ENCODE measurements around the gene GRAMD2A. TPM values are rescaled to one million over a fixed set of nuclear protein-coding genes. Genes with fewer than 3 reads are reported as not detected.

The GRAMD2A gene
- total and polyA plus RNA-seq, 10 of the 15 experiments (the other 5 are each of a cell fraction or from before 2014, with no cell fraction given), result 0.02 to 0.35 TPM; not detected in 8

DNA sequence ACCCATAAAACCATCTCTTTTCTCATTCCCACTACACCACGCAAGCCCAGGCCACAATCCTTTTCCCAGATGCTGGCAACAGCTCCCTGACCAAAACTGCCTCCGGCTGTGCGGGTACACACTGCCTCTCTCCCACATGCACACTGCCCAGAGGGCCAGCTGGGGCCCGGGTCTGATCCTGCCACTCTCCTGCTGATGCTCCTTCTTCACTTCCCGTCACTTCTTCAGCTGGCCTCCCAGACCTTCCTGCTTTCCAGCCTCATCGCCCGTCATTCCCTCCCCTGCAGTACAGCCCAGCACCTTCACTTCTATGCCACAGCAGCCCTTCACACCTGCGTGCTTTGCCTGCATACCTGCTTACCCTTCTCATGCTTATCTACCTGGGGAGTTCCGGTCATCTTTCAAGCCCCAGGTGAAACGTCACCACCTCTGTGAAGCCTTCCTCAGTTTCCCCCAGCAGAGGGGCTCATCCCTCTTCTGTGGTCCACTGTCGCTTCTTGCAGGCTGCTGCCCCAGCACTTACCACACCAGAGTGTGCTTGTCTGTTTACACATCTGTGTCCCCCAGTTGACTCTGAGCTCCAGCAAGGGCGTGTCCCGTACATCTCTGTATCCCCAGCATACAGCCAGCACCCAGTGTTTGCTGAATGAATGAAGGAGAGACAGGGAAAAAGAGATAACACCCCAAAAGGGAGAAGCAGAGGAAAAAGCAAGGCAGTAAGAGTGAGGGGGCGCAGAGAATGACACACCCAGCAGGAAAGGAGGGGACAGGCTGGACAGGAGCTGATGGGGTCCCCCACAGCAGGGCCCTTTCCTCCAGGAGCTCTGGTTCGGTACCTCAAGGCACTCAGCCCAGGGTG is 22.2 kb downstream of the GRAMD2A start:
- ChIA-PET SMC1A (ENCODE audit: uncharacterized antibody, unreplicated experiment) (no interaction called here), RAD21 (ENCODE audit: unreplicated experiment) (no interaction called here), POLR2A (no interaction called here), CTCF (interaction anchor here (1.0 to 1.7 kb wide), 3 partner anchors 11 to 373 kb away, joined by 3 read pairs; no protein-coding TSS in a partner anchor)
- Histone ChIP-seq H3K4me3 (no peak overlapping the region), H3K4me1 (ENCODE audit: control insufficient read depth, insufficient read depth, low read length) (no peaks in the 10 kb centered on the region; the same call in 1 of the 2 replicates), H3K27me3 (replicated peaks in 1 of 2; ENCODE audit: control insufficient read depth in 2 of 2, insufficient read depth in 2 of 2, low read length in 1 of 2) (no peaks in the 10 kb centered on the region), H3K27ac (ENCODE audit: control insufficient read depth, insufficient read depth) (no peak overlapping the region), H3K36me3 (ENCODE audit: control insufficient read depth in 2 of 2, insufficient read depth in 2 of 2, low read length in 1 of 2) (no peaks in the 10 kb centered on the region), H3K9ac (ENCODE audit: control insufficient read depth, insufficient read depth, low read length) (no peak overlapping the region), H4K20me1 (ENCODE audit: control insufficient read depth, insufficient read depth) (no peaks in the 10 kb centered on the region), H3K9me3 (replicated peaks; ENCODE audit: control insufficient read depth, insufficient read depth, low read length) (no peaks in the 10 kb centered on the region), H3K79me2 (ENCODE audit: control insufficient read depth, insufficient read depth, low read length) (no peaks in the 10 kb centered on the region), H2AFZ (ENCODE audit: control insufficient read depth, low read depth, low read length) (no peak overlapping the region), H3K4me2 (ENCODE audit: control insufficient read depth, insufficient read depth) (no peak overlapping the region)
- TF ChIP-seq, protein P1, sequence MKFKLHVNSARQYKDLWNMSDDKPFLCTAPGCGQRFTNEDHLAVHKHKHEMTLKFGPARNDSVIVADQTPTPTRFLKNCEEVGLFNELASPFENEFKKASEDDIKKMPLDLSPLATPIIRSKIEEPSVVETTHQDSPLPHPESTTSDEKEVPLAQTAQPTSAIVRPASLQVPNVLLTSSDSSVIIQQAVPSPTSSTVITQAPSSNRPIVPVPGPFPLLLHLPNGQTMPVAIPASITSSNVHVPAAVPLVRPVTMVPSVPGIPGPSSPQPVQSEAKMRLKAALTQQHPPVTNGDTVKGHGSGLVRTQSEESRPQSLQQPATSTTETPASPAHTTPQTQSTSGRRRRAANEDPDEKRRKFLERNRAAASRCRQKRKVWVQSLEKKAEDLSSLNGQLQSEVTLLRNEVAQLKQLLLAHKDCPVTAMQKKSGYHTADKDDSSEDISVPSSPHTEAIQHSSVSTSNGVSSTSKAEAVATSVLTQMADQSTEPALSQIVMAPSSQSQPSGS (IDR thresholded peaks at IDR 0.05; ENCODE audit: low read length), result no peak
- TF ChIP-seq, protein P2, sequence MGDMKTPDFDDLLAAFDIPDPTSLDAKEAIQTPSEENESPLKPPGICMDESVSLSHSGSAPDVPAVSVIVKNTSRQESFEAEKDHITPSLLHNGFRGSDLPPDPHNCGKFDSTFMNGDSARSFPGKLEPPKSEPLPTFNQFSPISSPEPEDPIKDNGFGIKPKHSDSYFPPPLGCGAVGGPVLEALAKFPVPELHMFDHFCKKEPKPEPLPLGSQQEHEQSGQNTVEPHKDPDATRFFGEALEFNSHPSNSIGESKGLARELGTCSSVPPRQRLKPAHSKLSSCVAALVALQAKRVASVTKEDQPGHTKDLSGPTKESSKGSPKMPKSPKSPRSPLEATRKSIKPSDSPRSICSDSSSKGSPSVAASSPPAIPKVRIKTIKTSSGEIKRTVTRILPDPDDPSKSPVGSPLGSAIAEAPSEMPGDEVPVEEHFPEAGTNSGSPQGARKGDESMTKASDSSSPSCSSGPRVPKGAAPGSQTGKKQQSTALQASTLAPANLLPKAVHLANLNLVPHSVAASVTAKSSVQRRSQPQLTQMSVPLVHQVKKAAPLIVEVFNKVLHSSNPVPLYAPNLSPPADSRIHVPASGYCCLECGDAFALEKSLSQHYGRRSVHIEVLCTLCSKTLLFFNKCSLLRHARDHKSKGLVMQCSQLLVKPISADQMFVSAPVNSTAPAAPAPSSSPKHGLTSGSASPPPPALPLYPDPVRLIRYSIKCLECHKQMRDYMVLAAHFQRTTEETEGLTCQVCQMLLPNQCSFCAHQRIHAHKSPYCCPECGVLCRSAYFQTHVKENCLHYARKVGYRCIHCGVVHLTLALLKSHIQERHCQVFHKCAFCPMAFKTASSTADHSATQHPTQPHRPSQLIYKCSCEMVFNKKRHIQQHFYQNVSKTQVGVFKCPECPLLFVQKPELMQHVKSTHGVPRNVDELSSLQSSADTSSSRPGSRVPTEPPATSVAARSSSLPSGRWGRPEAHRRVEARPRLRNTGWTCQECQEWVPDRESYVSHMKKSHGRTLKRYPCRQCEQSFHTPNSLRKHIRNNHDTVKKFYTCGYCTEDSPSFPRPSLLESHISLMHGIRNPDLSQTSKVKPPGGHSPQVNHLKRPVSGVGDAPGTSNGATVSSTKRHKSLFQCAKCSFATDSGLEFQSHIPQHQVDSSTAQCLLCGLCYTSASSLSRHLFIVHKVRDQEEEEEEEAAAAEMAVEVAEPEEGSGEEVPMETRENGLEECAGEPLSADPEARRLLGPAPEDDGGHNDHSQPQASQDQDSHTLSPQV (IDR thresholded peaks at IDR 0.05), result no peak
- TF ChIP-seq SMARCA5 (IDR thresholded peaks at IDR 0.05) (no peak), POLR2AphosphoS5 (IDR thresholded peaks at IDR 0.05; ENCODE audit: low read length) (no peak), EP300 (IDR thresholded peaks at IDR 0.05; ENCODE audit: borderline replicate concordance in 1 of 2, control insufficient read depth in 1 of 2, low read depth in 2 of 2, low read length in 2 of 2) (no peak), TAF1 (IDR thresholded peaks at IDR 0.05; ENCODE audit: borderline replicate concordance, low read depth, low read length) (no peak), NBN (IDR thresholded peaks at IDR 0.05) (no peak), NR2F1 (conservative IDR thresholded peaks at IDR 0.05) (no peak), STAT3 (IDR thresholded peaks at IDR 0.05; ENCODE audit: low read depth, low read length) (no peak), MTA3 (IDR thresholded peaks at IDR 0.05; ENCODE audit: borderline replicate concordance, low read length) (no peak), HDGF (IDR thresholded peaks at IDR 0.05) (no peak), TCF7 (IDR thresholded peaks at IDR 0.05; ENCODE audit: borderline replicate concordance) (no peak), YBX1 (IDR thresholded peaks at IDR 0.05) (no peak), TCF12 (IDR thresholded peaks at IDR 0.05; ENCODE audit: low read depth, low read length) (no peak), NFYA (IDR thresholded peaks at IDR 0.05; ENCODE audit: borderline replicate concordance, low read depth, low read length) (no peak), POLR2A (IDR thresholded peaks at IDR 0.05; ENCODE audit: low read depth, low read length) (no peak)
- TF ChIP-seq, protein P3, sequence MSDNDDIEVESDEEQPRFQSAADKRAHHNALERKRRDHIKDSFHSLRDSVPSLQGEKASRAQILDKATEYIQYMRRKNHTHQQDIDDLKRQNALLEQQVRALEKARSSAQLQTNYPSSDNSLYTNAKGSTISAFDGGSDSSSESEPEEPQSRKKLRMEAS (IDR thresholded peaks at IDR 0.05; ENCODE audit: low read depth, low read length), result no peak
- TF ChIP-seq, protein P4, sequence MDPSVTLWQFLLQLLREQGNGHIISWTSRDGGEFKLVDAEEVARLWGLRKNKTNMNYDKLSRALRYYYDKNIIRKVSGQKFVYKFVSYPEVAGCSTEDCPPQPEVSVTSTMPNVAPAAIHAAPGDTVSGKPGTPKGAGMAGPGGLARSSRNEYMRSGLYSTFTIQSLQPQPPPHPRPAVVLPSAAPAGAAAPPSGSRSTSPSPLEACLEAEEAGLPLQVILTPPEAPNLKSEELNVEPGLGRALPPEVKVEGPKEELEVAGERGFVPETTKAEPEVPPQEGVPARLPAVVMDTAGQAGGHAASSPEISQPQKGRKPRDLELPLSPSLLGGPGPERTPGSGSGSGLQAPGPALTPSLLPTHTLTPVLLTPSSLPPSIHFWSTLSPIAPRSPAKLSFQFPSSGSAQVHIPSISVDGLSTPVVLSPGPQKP (IDR thresholded peaks at IDR 0.05; ENCODE audit: low read depth, low read length), result no peak
- intact Hi-C loops (cut with micrococcal nuclease; ENCODE audit: unreplicated experiment) (no loop called here), in situ Hi-C loops (cut with MboI) (no loop called here)
- BruUV-seq (replicated peaks), result no TSS peak
- ATAC-seq, result no peak
- WGBS (ENCODE audit: insufficient coverage, insufficient replicate concordance, low lambda C conversion rate, missing lambda C conversion rate), result 49% methylated on average over 15 of the region's 15 CpGs
- no peak for DNase-seq (ENCODE audit: low read depth, low spot score)
- no peak for FAIRE-seq
